Activated naive CD4-positive, alpha-beta T cell treated with Interleukin-2 at 50 U/mL for 16 hours (primary cell): ENCODE data around the gene SRRM1.

Experiments used
- DNase-seq: peaks from one replicate; pipeline ENCODE4 v3.0.0-alpha.2; 2020

Gene SRRM1

GRCh38 chr1:24722073-24723035 lies 79.3 kb downstream of the SRRM1 start:
- DNase-seq: peak; percentile 18
